Neuronal stem cell (in vitro differentiated cells): ENCODE measurements around the gene SEMA3B.

ENCODE experiments used
- DNase-seq: peaks from one replicate; pipeline ENCODE4 v3.0.0-alpha.2; 2013; ENCODE audit warnings: low spot score
- H2AFZ ChIP-seq: one replicate; pipeline ENCODE4 v1.6.1; 2013; ENCODE audit warnings: mild to moderate bottlenecking, low read length, inconsistent platforms
- H2AK5ac ChIP-seq: 2 replicates; pipeline ENCODE4 v1.6.1; 2013; ENCODE audit warnings: low read depth, mild to moderate bottlenecking, inconsistent platforms, low read length, moderate library complexity, mixed read lengths
- H2BK120ac ChIP-seq: 2 replicates; pipeline ENCODE4 v1.6.1; 2013; ENCODE audit warnings: low read depth, mild to moderate bottlenecking, inconsistent platforms, low read length, moderate library complexity, mixed read lengths
- H2BK12ac ChIP-seq: one replicate; pipeline ENCODE4 v1.6.1; 2013; ENCODE audit warnings: low read length, inconsistent platforms
- H2BK15ac ChIP-seq: 2 replicates; pipeline ENCODE4 v1.6.1; 2013; ENCODE audit warnings: mild to moderate bottlenecking, low read length, inconsistent platforms, mixed read lengths
- H2BK5ac ChIP-seq: one replicate; pipeline ENCODE4 v1.6.1; 2013; ENCODE audit warnings: inconsistent platforms, mild to moderate bottlenecking, low read length, moderate library complexity
- H3K14ac ChIP-seq: one replicate; pipeline ENCODE4 v1.6.1; 2013; ENCODE audit warnings: low read length, inconsistent platforms
- H3K18ac ChIP-seq: 2 replicates; pipeline ENCODE4 v1.6.1; 2013; ENCODE audit warnings: low read length, inconsistent platforms
- H3K23ac ChIP-seq: 2 replicates; pipeline ENCODE4 v1.6.1; 2013; ENCODE audit warnings: low read depth, mild to moderate bottlenecking, mixed read lengths, low read length, inconsistent platforms; ENCODE audit not compliant: poor library complexity
- H3K27ac ChIP-seq: replicated peaks from 3 replicates; pipeline ENCODE4 v1.5.1; 2013; ENCODE audit warnings: low read length, inconsistent platforms
- H3K27me3 ChIP-seq, 3 experiments: 2 replicates each; pipeline ENCODE4 v1.6.1; 2013; ENCODE audit warnings: low read length in 3 of 3, mild to moderate bottlenecking in 2 of 3, inconsistent platforms in 1 of 3, low read depth in 1 of 3, mixed read lengths in 1 of 3, moderate library complexity in 1 of 3; ENCODE audit not compliant: control insufficient read depth in 3 of 3, insufficient read depth in 3 of 3
- H3K36me3 ChIP-seq, 2 donors: replicated peaks in 1 of 2; 2 replicates each; pipeline ENCODE4 v1.6.1; 2013; ENCODE audit warnings: low read length in 2 of 2; ENCODE audit not compliant: control insufficient read depth in 2 of 2, insufficient read depth in 2 of 2
- H3K4ac ChIP-seq: 2 replicates; pipeline ENCODE4 v1.6.1; 2013; ENCODE audit warnings: inconsistent platforms, mild to moderate bottlenecking, low read length, moderate library complexity
- H3K4me1 ChIP-seq, 2 donors: 1 replicate in 1 of 2; 2 replicates in 1 of 2; pipeline ENCODE4 v1.6.1; 2013; ENCODE audit warnings: low read length in 2 of 2, low read depth in 1 of 2; ENCODE audit not compliant: control insufficient read depth in 2 of 2, insufficient read depth in 1 of 2
- H3K4me2 ChIP-seq: one replicate; pipeline ENCODE4 v1.6.1; 2013; ENCODE audit warnings: mild to moderate bottlenecking, low read length, inconsistent platforms; ENCODE audit not compliant: insufficient read depth, poor library complexity, severe bottlenecking
- H3K4me3 ChIP-seq, 2 donors: 2 replicates each; pipeline ENCODE4 v1.5.1; 2013; ENCODE audit warnings: low read length in 2 of 2, mild to moderate bottlenecking in 2 of 2, inconsistent platforms in 1 of 2, moderate library complexity in 1 of 2
- H3K79me1 ChIP-seq: one replicate; pipeline ENCODE4 v1.6.1; 2013; ENCODE audit warnings: low read depth, mild to moderate bottlenecking, inconsistent platforms, low read length, moderate library complexity
- H3K9ac ChIP-seq: one replicate; pipeline ENCODE4 v1.6.1; 2013; ENCODE audit warnings: mild to moderate bottlenecking, low read depth, low read length, inconsistent platforms; ENCODE audit not compliant: poor library complexity
- H3K9me3 ChIP-seq, 2 donors: replicated peaks in 1 of 2; 2 replicates each; pipeline versions ENCODE3 to v1.6.1; 2013; ENCODE audit warnings: low read length in 2 of 2, mild to moderate bottlenecking in 2 of 2, inconsistent platforms in 1 of 2, low read depth in 1 of 2, mixed read lengths in 1 of 2, moderate library complexity in 1 of 2; ENCODE audit not compliant: control insufficient read depth in 2 of 2, insufficient read depth in 1 of 2
- H4K8ac ChIP-seq: one replicate; pipeline ENCODE4 v1.6.1; 2013; ENCODE audit warnings: low read depth, mild to moderate bottlenecking, inconsistent platforms, low read length, moderate library complexity
- H4K91ac ChIP-seq: one replicate; pipeline ENCODE4 v1.6.1; 2013; ENCODE audit warnings: low read length, low read depth, mild to moderate bottlenecking, inconsistent platforms; ENCODE audit not compliant: poor library complexity
- WGBS, 2 donors: extraction: QIAGEN DNeasy Blood & Tissue Kit; methylation state at CpG; one replicate each; pipeline ENCODE4 v1.1.7; 2013; ENCODE audit warnings: missing lambda C conversion rate in 2 of 2, mixed read lengths in 1 of 2; ENCODE audit not compliant: insufficient read length in 2 of 2, insufficient replicate concordance in 1 of 2; ENCODE audit errors: extremely low coverage in 2 of 2; 5-methylcytosine and 5-hydroxymethylcytosine counted together

Gene SEMA3B

GRCh38 chr3:50293079-50293801 is 24.3 kb downstream of the SEMA3B start:
- no peak overlapping the region for H2BK12ac ChIP-seq
- WGBS, 2 donors, result no CpG with 5 or more reads among the region's 12 CpGs
- H3K4me1 ChIP-seq, result peaks cover 9 to 12% of the 10 kb centered on the region in 2 donors
- peak overlapping the region; percentile 70 for H2AFZ ChIP-seq
- H2BK5ac ChIP-seq, result no peak overlapping the region
- no peak overlapping the region for H3K18ac ChIP-seq
- DNase-seq, result no peak
- H3K9me3 ChIP-seq, result no peaks in the 10 kb centered on the region
- H3K4me3 ChIP-seq, result peak overlapping the region in 1 of 2 donors; percentile 99
- no peak overlapping the region for H3K23ac ChIP-seq
- H3K4me2 ChIP-seq, result no peak overlapping the region
- peaks cover 21 to 25% of the 10 kb centered on the region in 2 donors for H3K36me3 ChIP-seq
- H3K14ac ChIP-seq, result no peak overlapping the region
- H3K9ac ChIP-seq, result no peak overlapping the region
- no peak overlapping the region for H4K8ac ChIP-seq
- H2AK5ac ChIP-seq, result peak overlapping the region; percentile 88
- H3K27me3 ChIP-seq, result no peaks in the 10 kb centered on the region
- H2BK15ac ChIP-seq, result no peak overlapping the region
- no peak overlapping the region for H2BK120ac ChIP-seq
- no peak overlapping the region for H3K27ac ChIP-seq
- H4K91ac ChIP-seq, result no peak overlapping the region
- H3K4ac ChIP-seq, result no peak overlapping the region
- peaks cover 17% of the 10 kb centered on the region for H3K79me1 ChIP-seq

- no CpG with 5 or more reads among the region's 4 CpGs for WGBS, 2 donors
Measured at GRCh38 chr3:50294089-50294488, 25.1 kb downstream of the SEMA3B start.

GRCh38 chr3:50294492-50295403 is 25.8 kb downstream of the SEMA3B start:
- Histone ChIP-seq H4K91ac (no peak overlapping the region), H2AFZ (no peak overlapping the region), H3K27me3 (no peaks in the 10 kb centered on the region), H3K4ac (no peak overlapping the region), H3K9ac (peak overlapping the region; percentile 7), H3K9me3 (no peaks in the 10 kb centered on the region), H3K4me2 (no peak overlapping the region), H2BK12ac (no peak overlapping the region), H4K8ac (no peak overlapping the region), H2BK120ac (no peak overlapping the region), H3K36me3 (peaks cover 6 to 10% of the 10 kb centered on the region in 2 donors), H3K27ac (no peak overlapping the region), H3K23ac (no peak overlapping the region), H3K4me3 (peak overlapping the region in 1 of 2 donors; percentile 34), H2BK5ac (no peak overlapping the region), H3K4me1 (peaks cover 12 to 16% of the 10 kb centered on the region in 2 donors), H2BK15ac (no peak overlapping the region), H2AK5ac (no peak overlapping the region), H3K18ac (no peak overlapping the region), H3K14ac (no peak overlapping the region), H3K79me1 (peaks cover 10% of the 10 kb centered on the region)
- no peak for DNase-seq
- no CpG with 5 or more reads among the region's 22 CpGs for WGBS, 2 donors

More at GRCh38 chr3:50294089-50294488, 25.1 kb downstream of the SEMA3B start:
- H2BK12ac ChIP-seq, result no peak overlapping the region
- peaks cover 16% of the 10 kb centered on the region for H3K79me1 ChIP-seq
- no peak overlapping the region for H3K4me3 ChIP-seq
- H3K4me2 ChIP-seq, result no peak overlapping the region
- no peaks in the 10 kb centered on the region for H3K27me3 ChIP-seq
- no peak overlapping the region for H2BK15ac ChIP-seq
- H3K36me3 ChIP-seq, result peaks cover 13 to 17% of the 10 kb centered on the region in 2 donors
- H3K14ac ChIP-seq, result no peak overlapping the region
- no peak overlapping the region for H2BK5ac ChIP-seq
- H3K23ac ChIP-seq, result no peak overlapping the region
- no peak overlapping the region for H3K9ac ChIP-seq
- no peak for DNase-seq
- peaks cover 12 to 16% of the 10 kb centered on the region in 2 donors for H3K4me1 ChIP-seq
- no peak overlapping the region for H3K18ac ChIP-seq
- no peak overlapping the region for H2AK5ac ChIP-seq
- H3K4ac ChIP-seq, result no peak overlapping the region
- H3K9me3 ChIP-seq, result no peaks in the 10 kb centered on the region
- H4K91ac ChIP-seq, result no peak overlapping the region
- H2AFZ ChIP-seq, result no peak overlapping the region
- H3K27ac ChIP-seq, result no peak overlapping the region
- H4K8ac ChIP-seq, result no peak overlapping the region
- H2BK120ac ChIP-seq, result no peak overlapping the region
